ENCODE data around the gene NFKB2. TPM values are rescaled to one million over a fixed set of nuclear protein-coding genes. Genes with fewer than 3 reads are reported as not detected.
A peak's percentile ranks its signal among the peaks of the same experiment; 100 is the strongest.

The NFKB2 gene
- total and polyA plus RNA-seq, 2 experiments from 2014 or later = 10.8 to 29.8 TPM

DNA sequence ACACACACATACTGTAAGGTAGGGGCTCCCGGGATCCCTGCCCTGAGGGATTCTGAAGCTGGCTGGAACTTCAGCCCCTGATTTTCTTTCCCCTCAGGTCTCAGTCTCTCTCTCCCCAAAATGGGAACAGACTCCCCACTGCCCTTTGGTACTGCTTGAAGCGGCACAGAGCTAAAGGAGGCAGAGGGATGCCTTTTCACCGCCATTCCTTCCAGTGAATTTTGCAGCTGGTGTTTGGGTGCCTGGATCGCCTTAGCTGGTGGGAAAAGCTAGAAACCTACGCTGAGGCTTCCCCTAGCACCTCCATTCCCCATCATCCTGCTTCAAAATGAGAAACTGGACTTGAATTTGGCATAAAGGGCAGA, 39.6 kb downstream of the NFKB2 start:
- Histone ChIP-seq H3K4me3 (no peak overlapping the region), H3K4me1 (ENCODE audit: low read depth) (peaks cover 10% of the 10 kb centered on the region), H3K27ac (no peak overlapping the region), H3K36me3 (no peaks in the 10 kb centered on the region), H3K9me3 (ENCODE audit: low read depth) (no peaks in the 10 kb centered on the region), H3K27me3 (no peaks in the 10 kb centered on the region)
- TF ChIP-seq, protein P1, sequence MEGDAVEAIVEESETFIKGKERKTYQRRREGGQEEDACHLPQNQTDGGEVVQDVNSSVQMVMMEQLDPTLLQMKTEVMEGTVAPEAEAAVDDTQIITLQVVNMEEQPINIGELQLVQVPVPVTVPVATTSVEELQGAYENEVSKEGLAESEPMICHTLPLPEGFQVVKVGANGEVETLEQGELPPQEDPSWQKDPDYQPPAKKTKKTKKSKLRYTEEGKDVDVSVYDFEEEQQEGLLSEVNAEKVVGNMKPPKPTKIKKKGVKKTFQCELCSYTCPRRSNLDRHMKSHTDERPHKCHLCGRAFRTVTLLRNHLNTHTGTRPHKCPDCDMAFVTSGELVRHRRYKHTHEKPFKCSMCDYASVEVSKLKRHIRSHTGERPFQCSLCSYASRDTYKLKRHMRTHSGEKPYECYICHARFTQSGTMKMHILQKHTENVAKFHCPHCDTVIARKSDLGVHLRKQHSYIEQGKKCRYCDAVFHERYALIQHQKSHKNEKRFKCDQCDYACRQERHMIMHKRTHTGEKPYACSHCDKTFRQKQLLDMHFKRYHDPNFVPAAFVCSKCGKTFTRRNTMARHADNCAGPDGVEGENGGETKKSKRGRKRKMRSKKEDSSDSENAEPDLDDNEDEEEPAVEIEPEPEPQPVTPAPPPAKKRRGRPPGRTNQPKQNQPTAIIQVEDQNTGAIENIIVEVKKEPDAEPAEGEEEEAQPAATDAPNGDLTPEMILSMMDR (IDR thresholded peaks at IDR 0.05; ENCODE audit: low read depth, low read length) = no peak
- DNase-seq (ENCODE audit: low read depth in 1 of 2, low spot score in 1 of 2) = no peak

DNA sequence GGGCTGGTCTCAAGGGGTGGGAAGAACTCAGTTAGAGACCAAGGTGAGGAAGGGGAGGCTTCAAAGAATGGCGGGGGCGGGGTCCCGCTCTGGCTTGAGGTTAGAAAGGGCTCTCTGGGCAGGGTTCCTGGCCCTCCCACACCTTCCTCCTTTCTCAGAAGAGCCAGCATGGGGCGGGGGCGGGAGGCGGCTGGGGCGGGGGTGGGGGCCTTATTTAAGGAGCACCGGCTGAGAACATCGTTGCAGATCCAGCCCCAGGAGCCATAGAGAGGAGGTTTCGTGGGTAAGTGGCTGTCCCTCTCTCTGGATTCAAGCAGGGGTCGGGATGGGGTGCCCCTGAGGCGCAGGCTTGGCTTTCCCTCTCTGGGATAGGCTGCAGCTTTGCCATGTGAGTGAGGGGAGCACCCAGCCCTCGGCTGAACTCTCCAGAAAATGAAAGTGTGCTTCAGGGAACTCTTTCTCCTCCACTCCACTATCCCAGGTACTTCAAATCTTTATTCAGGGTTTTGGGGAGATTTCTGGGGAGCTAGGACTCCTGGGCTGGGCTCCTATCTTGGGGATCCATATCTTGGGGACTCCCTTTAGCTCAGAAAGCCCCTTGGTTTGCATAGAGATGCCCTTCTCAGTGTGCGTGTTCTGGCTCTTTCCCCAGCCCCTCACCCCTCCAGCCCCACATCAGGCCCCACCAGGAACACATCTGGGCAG, 40.2 kb downstream of the NFKB2 start:
- H3K27ac ChIP-seq = no peak overlapping the region

DNA sequence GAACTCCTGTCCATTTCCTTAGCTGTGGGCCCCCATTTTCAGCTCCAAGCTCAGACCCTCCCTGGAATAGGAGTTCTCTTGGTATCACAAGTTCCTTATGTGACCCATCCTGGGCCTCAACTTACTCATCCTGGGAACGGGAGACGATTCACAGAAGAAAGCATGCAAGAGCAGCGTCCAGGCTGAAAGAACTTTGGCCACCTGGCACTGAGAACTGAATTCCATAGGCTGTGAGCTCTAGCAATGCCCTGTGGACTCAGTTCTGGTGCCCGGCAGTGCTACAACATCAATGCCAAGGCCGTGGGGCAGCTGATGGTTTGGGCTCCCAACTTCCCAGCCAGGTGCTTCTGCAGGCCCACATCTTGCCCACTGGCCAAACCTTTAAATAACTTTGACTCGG, 40.8 kb downstream of the NFKB2 start:
- no peak for DNase-seq (ENCODE audit: low read depth in 1 of 2, low spot score in 1 of 2)
- H3K36me3 ChIP-seq = no peaks in the 10 kb centered on the region
- no peak overlapping the region for H3K27ac ChIP-seq
- peaks cover 10% of the 10 kb centered on the region for H3K4me1 ChIP-seq (ENCODE audit: low read depth)
- H3K4me3 ChIP-seq = no peak overlapping the region
- TF ChIP-seq, protein P1 (IDR thresholded peaks at IDR 0.05; ENCODE audit: low read depth, low read length) = no peak
- no peaks in the 10 kb centered on the region for H3K9me3 ChIP-seq (ENCODE audit: low read depth)
- H3K27me3 ChIP-seq = no peaks in the 10 kb centered on the region

More for the DNA sequence above, 40.2 kb downstream of the NFKB2 start:
- TF ChIP-seq, protein P1 (IDR thresholded peaks at IDR 0.05; ENCODE audit: low read depth, low read length) = no peak
- no peaks in the 10 kb centered on the region for H3K36me3 ChIP-seq
- no peaks in the 10 kb centered on the region for H3K9me3 ChIP-seq (ENCODE audit: low read depth)
- no peak overlapping the region for H3K4me3 ChIP-seq
- DNase-seq (ENCODE audit: low read depth in 1 of 2, low spot score in 1 of 2) = peak in 1 of 2 donors; percentile 63
- peaks cover 10% of the 10 kb centered on the region for H3K4me1 ChIP-seq (ENCODE audit: low read depth)
- H3K27me3 ChIP-seq = no peaks in the 10 kb centered on the region

DNA sequence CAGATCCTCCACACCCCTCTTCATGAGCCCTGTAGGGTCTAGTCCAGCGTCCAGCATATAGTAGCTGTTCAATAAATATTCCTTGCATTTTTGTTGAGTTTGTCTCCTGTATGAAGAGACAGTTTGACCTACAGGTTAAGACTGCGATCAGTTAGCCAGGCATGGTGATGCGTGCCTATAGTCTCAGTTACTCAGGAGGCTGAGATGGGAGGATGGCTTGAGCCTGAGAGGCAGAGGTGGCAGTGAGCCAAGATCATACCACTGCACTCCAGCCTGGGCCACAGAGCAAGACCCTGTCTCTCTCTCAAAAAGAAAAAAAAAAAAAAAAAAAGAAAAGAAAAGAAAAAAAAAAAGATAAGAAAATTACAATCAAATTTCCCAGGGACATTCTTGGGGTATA, 42.0 kb downstream of the NFKB2 start:
- peaks cover 10% of the 10 kb centered on the region for H3K4me1 ChIP-seq (ENCODE audit: low read depth)
- TF ChIP-seq, protein P1 (IDR thresholded peaks at IDR 0.05; ENCODE audit: low read depth, low read length) = no peak
- no peak for DNase-seq (ENCODE audit: low read depth in 1 of 2, low spot score in 1 of 2)
- H3K27ac ChIP-seq = no peak overlapping the region
- H3K9me3 ChIP-seq (ENCODE audit: low read depth) = no peaks in the 10 kb centered on the region
- no peaks in the 10 kb centered on the region for H3K36me3 ChIP-seq
- H3K27me3 ChIP-seq = no peaks in the 10 kb centered on the region
- H3K4me3 ChIP-seq = no peak overlapping the region

DNA sequence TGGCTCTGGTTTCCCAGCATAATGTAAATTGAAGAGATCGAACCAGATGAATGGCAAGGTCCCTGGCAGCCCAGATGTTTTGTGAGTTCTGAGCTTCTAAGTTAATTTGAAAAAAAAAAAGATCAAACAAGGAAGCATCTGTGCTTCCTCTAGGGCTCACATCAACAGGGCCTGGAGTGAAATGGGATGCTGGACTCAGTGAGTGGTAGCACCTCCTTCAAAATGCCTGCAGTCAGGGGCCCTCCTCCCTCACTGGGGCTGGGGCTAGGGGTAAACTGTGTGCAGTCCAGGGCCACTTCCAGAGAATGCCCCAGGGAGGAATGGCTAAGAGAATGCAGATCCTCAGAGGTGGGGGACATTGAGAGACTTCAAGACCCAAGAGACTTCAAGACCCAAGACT, 42.9 kb downstream of the NFKB2 start:
- peaks cover 10% of the 10 kb centered on the region for H3K4me1 ChIP-seq (ENCODE audit: low read depth)
- TF ChIP-seq, protein P1 (IDR thresholded peaks at IDR 0.05; ENCODE audit: low read depth, low read length) = no peak
- DNase-seq (ENCODE audit: low read depth in 1 of 2, low spot score in 1 of 2) = no peak

More for the DNA sequence above, 42.9 kb downstream of the NFKB2 start:
- Histone ChIP-seq H3K4me3 (no peak overlapping the region), H3K27me3 (no peaks in the 10 kb centered on the region), H3K36me3 (no peaks in the 10 kb centered on the region), H3K9me3 (ENCODE audit: low read depth) (no peaks in the 10 kb centered on the region), H3K27ac (no peak overlapping the region)
